ENCODE results near the gene FARP1.

Gene FARP1

DNA sequence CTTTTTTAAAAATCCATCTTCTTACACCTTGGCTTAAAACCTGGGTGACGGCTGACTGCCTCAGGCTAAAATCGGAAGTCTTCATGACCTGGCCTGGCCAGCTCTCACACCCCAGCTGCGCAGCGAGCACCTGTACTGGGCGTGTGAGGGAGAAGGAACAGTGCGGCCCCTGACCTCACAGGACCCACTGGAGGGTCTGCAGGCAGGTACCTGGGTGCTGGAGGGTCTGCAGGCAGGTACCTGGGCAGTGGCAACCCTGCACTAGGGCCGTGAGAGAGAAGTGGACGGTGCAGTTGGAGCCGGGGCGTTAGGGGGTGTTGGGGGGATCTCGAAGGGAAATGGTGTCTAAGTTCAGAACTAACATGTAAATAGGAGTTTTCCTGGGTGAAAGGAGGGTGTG is 289.7 kb downstream of the FARP1 start:
- H3K79me2 ChIP-seq = no peaks in the 10 kb centered on the region
- TF ChIP-seq, protein P1, sequence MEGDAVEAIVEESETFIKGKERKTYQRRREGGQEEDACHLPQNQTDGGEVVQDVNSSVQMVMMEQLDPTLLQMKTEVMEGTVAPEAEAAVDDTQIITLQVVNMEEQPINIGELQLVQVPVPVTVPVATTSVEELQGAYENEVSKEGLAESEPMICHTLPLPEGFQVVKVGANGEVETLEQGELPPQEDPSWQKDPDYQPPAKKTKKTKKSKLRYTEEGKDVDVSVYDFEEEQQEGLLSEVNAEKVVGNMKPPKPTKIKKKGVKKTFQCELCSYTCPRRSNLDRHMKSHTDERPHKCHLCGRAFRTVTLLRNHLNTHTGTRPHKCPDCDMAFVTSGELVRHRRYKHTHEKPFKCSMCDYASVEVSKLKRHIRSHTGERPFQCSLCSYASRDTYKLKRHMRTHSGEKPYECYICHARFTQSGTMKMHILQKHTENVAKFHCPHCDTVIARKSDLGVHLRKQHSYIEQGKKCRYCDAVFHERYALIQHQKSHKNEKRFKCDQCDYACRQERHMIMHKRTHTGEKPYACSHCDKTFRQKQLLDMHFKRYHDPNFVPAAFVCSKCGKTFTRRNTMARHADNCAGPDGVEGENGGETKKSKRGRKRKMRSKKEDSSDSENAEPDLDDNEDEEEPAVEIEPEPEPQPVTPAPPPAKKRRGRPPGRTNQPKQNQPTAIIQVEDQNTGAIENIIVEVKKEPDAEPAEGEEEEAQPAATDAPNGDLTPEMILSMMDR (IDR thresholded peaks at IDR 0.05) = no peak
- H3K27me3 ChIP-seq (ENCODE audit: control insufficient read depth, insufficient read depth, low read length) = no peaks in the 10 kb centered on the region
- H3K27ac ChIP-seq = no peak overlapping the region
- H3K4me3 ChIP-seq (ENCODE audit: low read depth, low read length) = no peak overlapping the region
- no peak overlapping the region for H3K9ac ChIP-seq
- no peaks in the 10 kb centered on the region for H3K4me1 ChIP-seq
- no peak overlapping the region for H3K4me2 ChIP-seq (ENCODE audit: low read length)
- no peaks in the 10 kb centered on the region for H3K9me3 ChIP-seq (ENCODE audit: control insufficient read depth, low read length)
- H2AFZ ChIP-seq = no peak overlapping the region
- H3K36me3 ChIP-seq (ENCODE audit: control insufficient read depth, insufficient read depth, low read length) = no peaks in the 10 kb centered on the region

DNA sequence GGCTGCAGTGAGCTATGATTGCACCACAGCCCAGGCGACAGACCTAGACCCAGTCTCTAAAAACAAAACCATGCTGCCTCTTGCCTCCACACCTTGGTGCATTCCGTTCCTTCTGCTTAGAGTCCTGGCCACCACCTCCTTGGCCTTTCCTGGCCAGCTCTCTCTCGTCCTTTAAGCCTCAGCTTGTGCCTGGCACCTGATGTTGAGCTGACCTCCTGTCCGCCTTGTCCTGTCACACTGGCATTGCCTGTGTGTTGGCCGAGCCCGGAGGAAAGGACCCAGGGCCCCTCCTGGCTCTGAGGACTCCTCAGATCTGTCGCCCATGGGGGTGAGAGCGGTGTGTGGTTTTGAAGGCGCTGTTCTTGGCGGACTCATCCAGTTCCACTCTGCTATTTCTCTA is 290.8 kb downstream of the FARP1 start:
- H3K27ac ChIP-seq = no peak overlapping the region
- H3K9ac ChIP-seq = no peak overlapping the region
- no peaks in the 10 kb centered on the region for H3K27me3 ChIP-seq (ENCODE audit: control insufficient read depth, insufficient read depth, low read length)
- TF ChIP-seq, protein P1 (IDR thresholded peaks at IDR 0.05) = no peak
- H3K4me2 ChIP-seq (ENCODE audit: low read length) = no peak overlapping the region
- H3K4me3 ChIP-seq (ENCODE audit: low read depth, low read length) = no peak overlapping the region
- no peak overlapping the region for H2AFZ ChIP-seq
- H3K36me3 ChIP-seq (ENCODE audit: control insufficient read depth, insufficient read depth, low read length) = no peaks in the 10 kb centered on the region
- no peaks in the 10 kb centered on the region for H3K79me2 ChIP-seq
- no peaks in the 10 kb centered on the region for H3K4me1 ChIP-seq
- H3K9me3 ChIP-seq (ENCODE audit: control insufficient read depth, low read length) = no peaks in the 10 kb centered on the region

DNA sequence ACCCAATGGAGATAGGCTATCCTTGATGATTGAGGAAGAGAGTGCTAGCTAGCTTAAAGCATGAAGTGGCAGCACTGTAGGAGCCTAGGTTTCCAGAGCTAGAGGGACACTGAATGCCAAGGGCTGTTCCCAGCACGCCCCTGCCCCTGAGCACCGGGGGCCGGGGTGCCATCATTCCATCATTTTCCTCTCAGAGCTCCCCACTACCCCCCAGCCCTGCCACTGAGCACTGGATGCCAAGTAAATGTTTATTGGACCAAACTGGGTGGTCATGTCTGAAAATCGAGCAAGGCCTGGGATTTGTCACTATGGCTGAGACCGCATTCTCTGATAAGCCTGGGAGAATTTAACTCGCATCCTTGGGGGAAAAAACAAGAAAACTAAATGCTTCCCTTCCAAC is 291.2 kb downstream of the FARP1 start:
- Histone ChIP-seq H3K4me1 (no peaks in the 10 kb centered on the region), H3K4me3 (ENCODE audit: low read depth, low read length) (no peak overlapping the region), H3K9ac (no peak overlapping the region), H3K27ac (no peak overlapping the region), H3K4me2 (ENCODE audit: low read length) (no peak overlapping the region), H3K27me3 (ENCODE audit: control insufficient read depth, insufficient read depth, low read length) (no peaks in the 10 kb centered on the region), H3K36me3 (ENCODE audit: control insufficient read depth, insufficient read depth, low read length) (no peaks in the 10 kb centered on the region), H2AFZ (no peak overlapping the region), H3K9me3 (ENCODE audit: control insufficient read depth, low read length) (no peaks in the 10 kb centered on the region), H3K79me2 (no peaks in the 10 kb centered on the region)
- TF ChIP-seq, protein P1 (IDR thresholded peaks at IDR 0.05) = no peak

DNA sequence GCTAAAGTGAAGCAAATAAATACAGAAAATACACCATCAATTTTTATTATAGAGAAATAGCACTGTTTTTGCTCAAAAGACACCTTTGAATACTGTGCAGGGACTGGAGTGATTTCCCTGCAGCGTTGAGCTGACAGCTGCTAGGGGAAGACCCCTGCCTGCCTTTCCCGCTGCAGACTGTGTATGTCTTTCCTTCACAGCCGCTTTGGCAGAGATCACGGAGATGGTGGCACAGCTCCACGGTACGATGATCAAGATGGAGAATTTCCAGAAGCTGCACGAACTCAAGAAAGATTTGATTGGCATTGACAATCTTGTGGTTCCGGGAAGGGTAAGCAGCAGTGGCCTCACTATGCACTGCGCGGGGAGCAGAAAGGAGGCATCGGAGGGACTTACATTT is 292.5 kb downstream of the FARP1 start:
- H3K36me3 ChIP-seq (ENCODE audit: control insufficient read depth, insufficient read depth, low read length) = no peaks in the 10 kb centered on the region
- no peaks in the 10 kb centered on the region for H3K4me1 ChIP-seq
- TF ChIP-seq, protein P1 (IDR thresholded peaks at IDR 0.05) = no peak
- H3K79me2 ChIP-seq = no peaks in the 10 kb centered on the region
- no peak overlapping the region for H2AFZ ChIP-seq
- no peak overlapping the region for H3K9ac ChIP-seq
- no peaks in the 10 kb centered on the region for H3K9me3 ChIP-seq (ENCODE audit: control insufficient read depth, low read length)
- no peak overlapping the region for H3K4me3 ChIP-seq (ENCODE audit: low read depth, low read length)
- no peak overlapping the region for H3K27ac ChIP-seq
- H3K4me2 ChIP-seq (ENCODE audit: low read length) = no peak overlapping the region
- no peaks in the 10 kb centered on the region for H3K27me3 ChIP-seq (ENCODE audit: control insufficient read depth, insufficient read depth, low read length)

DNA sequence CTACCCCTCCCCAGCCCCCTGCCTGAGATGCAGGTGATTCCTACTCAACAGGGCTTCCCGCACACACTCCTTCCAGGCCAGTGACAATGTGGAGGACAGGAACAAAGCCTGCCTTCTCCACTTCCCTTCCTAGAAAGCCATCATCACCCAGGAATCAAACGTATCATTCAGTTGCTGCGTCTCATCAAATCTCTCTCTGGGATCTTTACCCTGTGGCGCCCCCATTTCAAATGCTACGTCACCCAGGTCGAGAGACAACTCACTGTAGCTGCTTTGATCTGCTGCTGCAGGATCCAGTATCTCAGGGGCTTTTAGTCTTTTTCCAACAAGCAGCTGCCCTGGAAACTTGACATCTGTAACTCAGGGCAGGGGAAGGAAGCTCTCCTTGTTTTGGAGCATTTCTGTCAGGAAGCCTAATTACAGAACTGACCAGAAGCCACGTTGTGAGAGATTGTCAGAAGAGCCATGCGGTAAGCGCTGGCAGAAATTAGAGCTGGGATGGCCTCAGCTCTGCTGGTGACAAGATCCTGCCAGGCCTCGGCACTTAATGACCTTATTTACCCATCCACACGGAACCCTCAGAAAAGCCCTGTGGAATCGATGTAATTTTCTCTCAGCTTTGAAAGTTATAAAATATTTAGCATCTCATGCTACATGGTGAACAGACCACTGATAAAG is 293.5 kb downstream of the FARP1 start:
- Histone ChIP-seq H3K36me3 (ENCODE audit: control insufficient read depth, insufficient read depth, low read length) (no peaks in the 10 kb centered on the region), H3K9ac (no peak overlapping the region), H2AFZ (no peak overlapping the region), H3K4me2 (ENCODE audit: low read length) (no peak overlapping the region), H3K4me1 (no peaks in the 10 kb centered on the region), H3K27ac (no peak overlapping the region), H3K9me3 (ENCODE audit: control insufficient read depth, low read length) (no peaks in the 10 kb centered on the region), H3K79me2 (no peaks in the 10 kb centered on the region), H3K4me3 (ENCODE audit: low read depth, low read length) (no peak overlapping the region), H3K27me3 (ENCODE audit: control insufficient read depth, insufficient read depth, low read length) (no peaks in the 10 kb centered on the region)
- TF ChIP-seq, protein P1 (IDR thresholded peaks at IDR 0.05) = no peak

All from parathyroid adenoma (tissue), 2 donors.